Uterus (tissue), 4 donors: Measurements from ENCODE around the gene MRGPRF. TPM values are rescaled to one million over a fixed set of nuclear protein-coding genes. Genes with fewer than 3 reads are reported as not detected.

Experiments
- DNase-seq, 2 donors: peaks; one replicate each; pipeline ENCODE4 v3.0.0-alpha.2; 2019 to 2020
- H3K27ac ChIP-seq, 2 donors: fragments of 200-600 bp; sonication (generic); 1 replicate in 1 of 2; 2 replicates in 1 of 2; pipeline ENCODE4 v1.5.1; 2016 to 2018
- H3K27me3 ChIP-seq, 2 donors: fragments of 200-600 bp; sonication (generic); one replicate each; pipeline ENCODE4 v1.5.1; 2018 to 2019; ENCODE audit warnings: control low read depth in 1 of 2
- H3K36me3 ChIP-seq, 2 donors: fragments of 200-600 bp; sonication (generic); one replicate each; pipeline ENCODE4 v1.5.1; 2019; ENCODE audit warnings: control low read depth in 1 of 2
- H3K4me1 ChIP-seq, 2 donors: fragments of 200-600 bp; sonication (generic); one replicate each; pipeline ENCODE4 v1.5.1; 2018 to 2019; ENCODE audit warnings: control low read depth in 1 of 2
- H3K4me3 ChIP-seq, 2 donors: fragments of 200-600 bp; sonication (generic); 1 replicate in 1 of 2; 2 replicates in 1 of 2; pipeline ENCODE4 v1.5.1; 2018 to 2019; ENCODE audit warnings: mild to moderate bottlenecking in 1 of 2
- H3K9me3 ChIP-seq, 2 donors: fragments of 200-600 bp; sonication (generic); one replicate each; pipeline ENCODE4 v1.5.1; 2019; ENCODE audit warnings: control low read depth in 1 of 2
- POLR2A ChIP-seq, 2 donors: fragments of 450-650 bp; IDR thresholded peaks; one replicate each; pipeline ENCODE4 v1.6.1; 2016; ENCODE audit warnings: antibody characterized with exemption in 2 of 2, mild to moderate bottlenecking in 1 of 2, moderate library complexity in 1 of 2
- intact Hi-C: fragments of 100-400 bp; cut with DNase I; formaldehyde crosslinking; loops from one replicate; pipeline ENCODE4 v1.15.1; 2023; ENCODE audit warnings: low total_unique reads
- total RNA-seq, 4 donors: library from RNA; depleted of rRNA in 3 of 4; stranded (reverse); fragments of >200 nt in 3 of 4; gene quantifications; one replicate each; pipeline versions ENCODE4 v1.1.0 to v1.2.4, GENCODE V29; 2014 to 2023
- TF ChIP-seq, protein P1 (sequence below), 4 experiments: fragments of 200-600 bp in 2 of 4; fragments of 450-650 bp in 2 of 4; sonication (generic) in 2 of 4; IDR thresholded peaks; one replicate each; pipeline ENCODE4 v1.5.1; 2016 to 2019; ENCODE audit warnings: antibody characterized with exemption in 4 of 4, mild to moderate bottlenecking in 2 of 4, moderate library complexity in 1 of 4
- donor health status: DM: yes; HTN: yes; CAD: no.

The MRGPRF gene
- total RNA-seq, 4 donors from 2014 or later = 52.6 to 173 (median 75.0) TPM

DNA sequence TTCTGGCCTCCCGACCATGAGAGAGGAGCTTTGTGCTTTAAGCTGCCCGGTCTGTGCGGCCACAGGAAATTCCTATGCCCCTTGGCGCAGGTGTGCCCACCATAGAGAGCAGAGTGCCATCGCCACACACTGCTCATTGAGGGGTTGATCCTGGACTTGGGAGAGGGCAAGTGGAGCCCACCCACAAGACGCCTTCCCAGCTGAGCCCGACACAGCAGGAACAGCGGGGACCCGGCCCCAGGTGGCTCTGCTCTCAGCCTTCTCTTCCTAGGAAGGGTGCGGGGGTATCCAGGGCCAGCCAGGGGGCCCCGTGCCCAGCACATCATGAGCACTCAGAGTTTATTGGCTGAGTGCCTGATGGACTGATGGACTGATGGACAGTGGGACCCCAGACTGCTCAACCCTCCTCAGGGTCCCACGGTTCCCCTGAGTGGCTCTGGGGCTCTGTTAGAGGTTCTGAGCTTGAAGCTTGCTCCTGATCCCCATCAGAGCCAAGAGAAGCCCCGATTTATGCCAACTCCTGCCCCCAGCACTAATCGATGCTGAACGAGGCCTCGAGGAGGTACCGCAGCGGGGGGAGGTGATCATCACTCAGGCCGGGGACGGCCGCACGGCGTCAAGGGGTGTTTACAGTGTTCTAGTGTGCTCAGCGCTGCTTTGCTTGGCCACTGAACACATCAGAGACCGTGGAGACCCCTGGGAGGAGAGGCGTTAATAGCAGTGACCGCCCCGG is 18.7 kb downstream of the MRGPRF start:
- no peaks in the 10 kb centered on the region for H3K36me3 ChIP-seq

GRCh38 chr11:68993546-68993945 is 19.5 kb downstream of the MRGPRF start:
- intact Hi-C loops = no loop called here
- H3K27me3 ChIP-seq = no peaks in the 10 kb centered on the region
- no peaks in the 10 kb centered on the region for H3K9me3 ChIP-seq
- H3K4me1 ChIP-seq = peaks cover 0 to 3% of the 10 kb centered on the region in 2 donors
- TF ChIP-seq, protein P1, sequence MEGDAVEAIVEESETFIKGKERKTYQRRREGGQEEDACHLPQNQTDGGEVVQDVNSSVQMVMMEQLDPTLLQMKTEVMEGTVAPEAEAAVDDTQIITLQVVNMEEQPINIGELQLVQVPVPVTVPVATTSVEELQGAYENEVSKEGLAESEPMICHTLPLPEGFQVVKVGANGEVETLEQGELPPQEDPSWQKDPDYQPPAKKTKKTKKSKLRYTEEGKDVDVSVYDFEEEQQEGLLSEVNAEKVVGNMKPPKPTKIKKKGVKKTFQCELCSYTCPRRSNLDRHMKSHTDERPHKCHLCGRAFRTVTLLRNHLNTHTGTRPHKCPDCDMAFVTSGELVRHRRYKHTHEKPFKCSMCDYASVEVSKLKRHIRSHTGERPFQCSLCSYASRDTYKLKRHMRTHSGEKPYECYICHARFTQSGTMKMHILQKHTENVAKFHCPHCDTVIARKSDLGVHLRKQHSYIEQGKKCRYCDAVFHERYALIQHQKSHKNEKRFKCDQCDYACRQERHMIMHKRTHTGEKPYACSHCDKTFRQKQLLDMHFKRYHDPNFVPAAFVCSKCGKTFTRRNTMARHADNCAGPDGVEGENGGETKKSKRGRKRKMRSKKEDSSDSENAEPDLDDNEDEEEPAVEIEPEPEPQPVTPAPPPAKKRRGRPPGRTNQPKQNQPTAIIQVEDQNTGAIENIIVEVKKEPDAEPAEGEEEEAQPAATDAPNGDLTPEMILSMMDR (IDR thresholded peaks at IDR 0.05) = no peak
- TF ChIP-seq POLR2A (IDR thresholded peaks at IDR 0.05) = no peak
- no peak overlapping the region for H3K4me3 ChIP-seq
- no peak for DNase-seq
- no peaks in the 10 kb centered on the region for H3K36me3 ChIP-seq
- H3K27ac ChIP-seq = no peak overlapping the region

More for the DNA sequence above, 18.7 kb downstream of the MRGPRF start:
- Histone ChIP-seq H3K9me3 (no peaks in the 10 kb centered on the region), H3K27me3 (no peaks in the 10 kb centered on the region), H3K27ac (no peak overlapping the region), H3K4me3 (no peak overlapping the region), H3K4me1 (peaks cover 6 to 7% of the 10 kb centered on the region in 2 donors)
- DNase-seq = no peak
- intact Hi-C loops = no loop called here
- TF ChIP-seq, protein P1 (IDR thresholded peaks at IDR 0.05) = no peak
- no peak for TF ChIP-seq POLR2A (IDR thresholded peaks at IDR 0.05)

DNA sequence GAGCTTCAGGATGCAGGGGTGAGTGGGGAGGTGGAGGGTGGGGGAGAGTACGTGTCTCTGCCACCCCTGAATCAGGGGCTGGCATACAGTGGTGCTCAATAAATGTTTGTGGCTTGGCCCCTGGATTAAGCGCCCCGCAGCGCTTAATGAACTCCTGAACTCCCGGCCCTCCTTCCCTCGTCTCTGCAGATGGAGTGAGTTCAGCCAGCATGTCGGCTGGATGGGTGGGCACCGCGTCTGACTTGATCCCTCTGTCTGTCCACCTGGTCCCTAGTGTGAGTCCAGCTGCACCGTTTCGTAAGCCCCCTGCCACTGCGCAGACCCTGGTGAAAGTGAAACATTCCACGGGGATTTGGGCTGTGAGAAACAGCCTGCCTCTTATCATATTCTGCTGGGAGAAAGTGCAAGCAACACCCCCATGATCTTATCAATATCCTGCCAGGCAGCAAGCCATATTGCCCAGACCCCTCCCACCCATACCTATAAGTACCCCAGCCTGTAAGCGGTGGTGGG is 20.2 kb downstream of the MRGPRF start:
- intact Hi-C loops = no loop called here
- Histone ChIP-seq H3K9me3 (no peaks in the 10 kb centered on the region), H3K36me3 (no peaks in the 10 kb centered on the region), H3K4me3 (no peak overlapping the region), H3K27me3 (no peaks in the 10 kb centered on the region), H3K27ac (no peak overlapping the region), H3K4me1 (no peaks in the 10 kb centered on the region)
- TF ChIP-seq POLR2A (IDR thresholded peaks at IDR 0.05) = no peak
- TF ChIP-seq, protein P1 (IDR thresholded peaks at IDR 0.05) = no peak
- DNase-seq = no peak

DNA sequence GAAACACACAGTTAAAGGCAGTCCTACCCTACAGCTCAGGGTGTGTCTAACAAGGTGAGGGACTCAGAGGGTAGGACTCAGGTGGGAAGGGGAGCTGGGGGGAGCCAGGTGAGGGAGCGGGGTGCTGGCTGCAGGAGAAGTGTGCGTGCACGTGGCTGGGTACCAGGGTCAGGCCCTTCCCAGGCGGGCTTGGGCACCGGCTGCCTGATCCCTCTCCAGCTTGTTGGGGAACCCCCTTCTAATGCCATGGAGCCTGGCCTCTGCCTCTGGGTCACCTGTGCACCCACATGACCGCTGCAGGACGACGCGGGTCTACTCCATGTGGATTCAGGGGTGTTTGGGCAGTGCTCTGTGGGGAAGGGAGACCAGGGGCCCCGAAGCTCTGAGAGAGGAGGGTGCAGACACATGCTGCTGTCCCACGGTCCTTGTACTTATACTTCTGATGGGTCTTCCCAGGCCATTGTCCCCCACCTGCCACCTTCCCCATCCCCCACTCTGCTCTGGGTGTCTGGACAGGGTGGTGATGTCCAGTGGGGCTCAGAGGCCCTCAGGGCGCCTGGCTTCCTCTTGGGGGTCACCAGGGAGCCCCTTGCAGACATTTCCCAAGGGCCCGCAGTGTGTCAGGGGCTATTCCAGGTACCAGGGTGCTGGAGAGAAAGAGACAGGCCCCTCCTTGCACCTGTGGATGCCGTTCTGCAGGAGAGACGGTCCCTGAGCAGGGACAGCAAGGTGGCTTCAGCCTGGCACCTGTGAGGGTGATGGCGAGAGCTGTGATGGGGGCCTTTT is 21.9 kb downstream of the MRGPRF start:
- no peak for TF ChIP-seq POLR2A (IDR thresholded peaks at IDR 0.05)
- TF ChIP-seq, protein P1 (IDR thresholded peaks at IDR 0.05) = no peak
- Histone ChIP-seq H3K27me3 (no peaks in the 10 kb centered on the region), H3K36me3 (no peaks in the 10 kb centered on the region), H3K4me1 (no peaks in the 10 kb centered on the region), H3K27ac (no peak overlapping the region), H3K4me3 (no peak overlapping the region), H3K9me3 (peaks cover 0 to 4% of the 10 kb centered on the region in 2 donors)
- intact Hi-C loops = no loop called here
- DNase-seq = no peak
